ENCODE measurements around the gene PAM.
"Not testable (repeated sequence)": the region's sequence is repeated elsewhere in the genome, so short reads cannot be mapped to it uniquely, and the experiment has no call there.

PAM gene

GRCh38 chr5:102766295-102767090 lies 11.4 kb downstream of the PAM start:
- H3K4me3 ChIP-seq (ENCODE audit: low read length): no peak overlapping the region
- no peak for TF ChIP-seq CTCF (IDR thresholded peaks at IDR 0.05; ENCODE audit: insufficient read depth, low read depth, low read length, missing control alignments)
- no peak for DNase-seq (ENCODE audit: low read depth)

GRCh38 chr5:102767862-102768261 lies 12.8 kb downstream of the PAM start:
- no peak overlapping the region for H3K4me3 ChIP-seq (ENCODE audit: low read length)
- no peak for DNase-seq (ENCODE audit: low read depth)
- no peak for TF ChIP-seq CTCF (IDR thresholded peaks at IDR 0.05; ENCODE audit: insufficient read depth, low read depth, low read length, missing control alignments)

- DNase-seq (ENCODE audit: low read depth): no peak
- H3K4me3 ChIP-seq (ENCODE audit: low read length): no peak overlapping the region
- no peak for TF ChIP-seq CTCF (IDR thresholded peaks at IDR 0.05; ENCODE audit: insufficient read depth, low read depth, low read length, missing control alignments)
Measured at GRCh38 chr5:102770803-102771202, 15.7 kb downstream of the PAM start.

- no peak for DNase-seq (ENCODE audit: low read depth)
- no peak overlapping the region for H3K4me3 ChIP-seq (ENCODE audit: low read length)
- no peak for TF ChIP-seq CTCF (IDR thresholded peaks at IDR 0.05; ENCODE audit: insufficient read depth, low read depth, low read length, missing control alignments)
Measured at GRCh38 chr5:102771435-102771834, 16.3 kb downstream of the PAM start.

- H3K4me3 ChIP-seq (ENCODE audit: low read length): no peak overlapping the region
- no peak for TF ChIP-seq CTCF (IDR thresholded peaks at IDR 0.05; ENCODE audit: insufficient read depth, low read depth, low read length, missing control alignments)
- no peak for DNase-seq (ENCODE audit: low read depth)
Measured at GRCh38 chr5:102772273-102772672, 17.2 kb downstream of the PAM start.

GRCh38 chr5:102773133-102773532 lies 18.0 kb downstream of the PAM start:
- H3K4me3 ChIP-seq (ENCODE audit: low read length): no peak overlapping the region
- DNase-seq (ENCODE audit: low read depth): no peak
- TF ChIP-seq CTCF (IDR thresholded peaks at IDR 0.05; ENCODE audit: insufficient read depth, low read depth, low read length, missing control alignments): no peak

- not testable (repeated sequence) for H3K4me3 ChIP-seq (ENCODE audit: low read length); DNase-seq (ENCODE audit: low read depth)
Measured at GRCh38 chr5:102775756-102776155, 20.7 kb downstream of the PAM start.
